GM10266 (cell line): Measurements from ENCODE around the gene PRKN.
"Not testable (repeated sequence)": the region's sequence is repeated elsewhere in the genome, so short reads cannot be mapped to it uniquely, and the experiment has no call there.

Experiments
- DNase-seq: peaks from one replicate; pipeline ENCODE4 v3.0.0; 2012; ENCODE audit errors: extremely low spot score
- TF ChIP-seq, protein P1 (sequence below): IDR thresholded peaks from 2 replicates; pipeline ENCODE4 v1.5.1; 2012; ENCODE audit warnings: mild to moderate bottlenecking, low read depth; ENCODE audit not compliant: control insufficient read depth, insufficient read depth; ENCODE audit errors: missing control alignments

The PRKN gene

DNA sequence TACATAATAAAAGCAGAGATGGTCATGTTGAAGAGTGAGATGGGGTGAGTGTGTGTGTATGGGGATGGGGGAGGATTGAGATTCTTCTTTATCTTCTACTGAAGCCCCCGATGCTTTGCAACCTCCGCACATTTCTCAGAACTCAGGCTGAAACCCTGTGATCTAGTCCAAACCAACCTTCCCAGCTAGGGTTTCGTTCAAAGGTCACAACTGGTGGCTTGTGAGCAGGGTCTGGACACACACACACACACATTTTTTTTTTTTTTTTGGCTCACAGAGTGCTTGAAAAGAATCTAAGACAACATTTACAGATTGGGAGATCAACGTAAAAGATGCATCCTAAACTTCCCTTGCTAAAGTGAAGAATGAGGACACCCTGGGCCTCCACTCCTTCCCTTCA is 1228.7 kb downstream of the PRKN start:
- TF ChIP-seq, protein P1, sequence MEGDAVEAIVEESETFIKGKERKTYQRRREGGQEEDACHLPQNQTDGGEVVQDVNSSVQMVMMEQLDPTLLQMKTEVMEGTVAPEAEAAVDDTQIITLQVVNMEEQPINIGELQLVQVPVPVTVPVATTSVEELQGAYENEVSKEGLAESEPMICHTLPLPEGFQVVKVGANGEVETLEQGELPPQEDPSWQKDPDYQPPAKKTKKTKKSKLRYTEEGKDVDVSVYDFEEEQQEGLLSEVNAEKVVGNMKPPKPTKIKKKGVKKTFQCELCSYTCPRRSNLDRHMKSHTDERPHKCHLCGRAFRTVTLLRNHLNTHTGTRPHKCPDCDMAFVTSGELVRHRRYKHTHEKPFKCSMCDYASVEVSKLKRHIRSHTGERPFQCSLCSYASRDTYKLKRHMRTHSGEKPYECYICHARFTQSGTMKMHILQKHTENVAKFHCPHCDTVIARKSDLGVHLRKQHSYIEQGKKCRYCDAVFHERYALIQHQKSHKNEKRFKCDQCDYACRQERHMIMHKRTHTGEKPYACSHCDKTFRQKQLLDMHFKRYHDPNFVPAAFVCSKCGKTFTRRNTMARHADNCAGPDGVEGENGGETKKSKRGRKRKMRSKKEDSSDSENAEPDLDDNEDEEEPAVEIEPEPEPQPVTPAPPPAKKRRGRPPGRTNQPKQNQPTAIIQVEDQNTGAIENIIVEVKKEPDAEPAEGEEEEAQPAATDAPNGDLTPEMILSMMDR: no peak
- DNase-seq: no peak

DNA sequence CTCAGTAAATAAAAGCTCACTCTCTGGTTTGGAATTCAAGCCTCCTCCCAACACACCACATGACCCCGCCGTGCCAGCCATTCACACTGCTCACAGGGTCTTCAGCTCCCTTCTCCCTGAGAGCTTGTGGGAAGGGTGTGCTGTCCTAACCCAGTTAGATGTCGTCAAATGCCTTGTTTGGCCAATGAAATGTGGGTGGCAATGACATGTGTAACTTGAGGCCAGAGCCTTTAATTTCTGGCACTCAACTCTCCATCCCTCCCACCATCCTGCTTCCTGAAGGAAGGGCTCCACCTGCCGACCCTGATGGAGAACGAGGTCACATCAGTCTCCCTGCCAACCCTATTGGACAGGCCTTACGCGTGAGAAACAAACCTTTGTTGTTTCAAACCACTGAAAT is 1229.2 kb downstream of the PRKN start:
- no peak for DNase-seq
- TF ChIP-seq, protein P1: no peak

DNA sequence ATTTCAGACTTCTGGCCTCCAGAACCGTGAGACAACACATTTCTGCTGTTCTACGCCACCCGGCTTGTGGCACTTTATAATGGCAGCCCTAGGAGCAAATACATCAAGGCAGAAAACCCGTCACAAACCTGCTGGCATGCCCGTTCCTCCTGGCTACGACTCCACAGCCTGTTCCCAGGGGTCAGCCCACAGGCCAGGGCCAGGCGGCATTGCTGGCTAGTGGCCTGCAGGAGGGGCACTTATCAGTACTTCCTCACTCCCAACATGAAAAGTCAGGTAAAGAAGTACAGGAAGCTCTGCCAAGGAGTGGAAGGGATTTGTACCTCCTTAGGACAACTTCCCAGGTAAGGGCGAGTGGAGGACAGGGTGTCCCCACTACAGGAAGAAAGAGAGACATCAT is 1230.6 kb downstream of the PRKN start:
- DNase-seq: no peak
- TF ChIP-seq, protein P1: no peak

DNA sequence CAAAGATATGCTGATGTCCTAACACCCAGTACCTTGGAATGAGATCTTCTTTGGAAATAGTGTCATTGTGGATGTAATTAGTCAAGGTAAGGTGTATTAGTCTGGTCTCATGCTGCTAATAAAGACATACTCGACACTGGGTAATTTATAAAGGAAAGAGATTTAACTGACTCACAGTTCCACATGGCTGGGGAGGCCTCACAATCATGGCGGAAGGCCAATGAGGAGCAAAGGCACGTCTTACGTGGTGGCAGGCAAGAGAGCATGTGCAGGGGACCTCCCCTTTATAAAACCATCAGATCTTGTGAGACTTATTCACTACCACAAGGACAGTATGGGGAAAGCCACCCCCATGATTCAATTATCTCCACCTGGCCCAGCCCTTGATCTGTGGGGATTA is 1231.3 kb downstream of the PRKN start:
- DNase-seq: not testable (repeated sequence)

DNA sequence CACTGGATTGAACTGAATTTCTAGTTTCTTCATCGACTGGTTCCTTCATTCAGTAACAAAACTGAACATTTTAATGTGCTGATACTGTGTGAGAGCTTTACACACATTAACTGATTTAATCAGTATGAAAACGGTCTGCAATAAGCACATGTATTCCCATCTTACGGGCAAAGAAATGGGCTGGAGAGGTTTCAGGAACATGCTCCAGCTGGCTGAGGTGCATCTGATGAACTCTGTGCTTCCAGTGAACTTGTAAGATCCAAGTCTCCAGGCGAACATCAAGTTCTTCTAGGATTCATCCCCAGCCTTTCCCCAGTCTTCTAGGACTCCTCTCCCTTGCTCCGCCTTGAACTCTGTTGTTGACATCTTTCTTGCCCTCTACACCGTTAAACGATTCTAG is 1233.0 kb downstream of the PRKN start:
- TF ChIP-seq, protein P1: no peak

DNA sequence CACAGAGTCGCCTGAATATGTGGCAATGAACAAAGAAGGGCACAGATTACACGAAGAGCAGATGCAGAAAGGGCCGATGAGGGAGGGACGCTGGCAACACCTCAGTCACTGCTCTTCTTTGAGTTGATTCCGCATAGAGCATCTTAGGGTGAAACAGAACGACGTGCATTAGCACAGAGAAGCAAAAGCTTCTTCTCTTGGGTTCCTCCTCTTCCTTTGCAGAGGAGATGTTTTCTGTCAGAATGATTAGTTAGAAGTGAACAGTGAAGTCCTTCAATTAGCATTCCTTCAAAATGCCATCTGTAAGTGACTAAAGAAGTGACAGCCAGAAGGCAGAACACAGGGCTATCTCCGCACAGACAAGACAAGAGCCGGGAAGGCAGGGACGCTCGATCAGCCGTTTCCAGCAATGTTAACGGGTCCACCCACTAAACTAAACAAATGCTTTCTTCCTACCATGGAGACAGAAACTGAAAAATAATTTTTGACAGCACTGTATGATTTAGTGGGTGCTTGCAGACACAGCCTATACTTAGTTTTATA is 1233.9 kb downstream of the PRKN start:
- TF ChIP-seq, protein P1: no peak
- no peak for DNase-seq

More for the DNA sequence above, 1233.0 kb downstream of the PRKN start:
- DNase-seq: no peak

DNA sequence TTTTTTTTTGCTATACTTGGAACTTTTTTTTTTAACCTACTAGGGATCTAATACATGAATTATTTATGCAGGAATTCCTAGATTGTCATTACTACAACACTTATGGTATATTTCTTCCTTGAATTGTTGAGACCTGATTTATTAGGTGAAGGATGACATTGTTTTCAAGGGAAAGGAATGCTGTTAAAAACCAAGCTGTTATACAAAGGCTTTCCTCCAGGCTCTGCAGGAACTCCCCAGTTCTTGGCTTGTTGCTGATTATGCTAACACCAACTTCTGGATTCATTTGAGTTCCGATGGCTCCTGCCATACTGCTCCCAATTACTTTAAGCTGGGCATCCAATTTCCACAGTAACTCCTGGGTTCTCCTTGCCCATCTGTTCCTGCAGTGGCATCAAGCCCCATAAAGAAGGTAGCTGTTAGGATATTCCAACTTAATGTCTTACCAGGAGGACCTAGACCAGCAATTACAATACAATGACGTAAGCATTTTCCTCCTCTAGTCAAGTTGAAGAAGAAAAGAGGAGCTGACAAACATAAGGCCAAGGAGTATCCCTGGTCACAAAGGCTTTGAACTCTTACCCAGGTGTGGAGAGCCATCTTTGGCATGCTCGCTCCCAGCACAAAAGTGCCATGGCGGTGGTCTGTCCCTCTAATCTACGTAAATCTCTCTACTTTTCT is 1237.8 kb downstream of the PRKN start:
- DNase-seq: no peak
- TF ChIP-seq, protein P1: no peak
